Measurements from ENCODE around the gene AFP.
"Not testable (repeated sequence)": the region's sequence is repeated elsewhere in the genome, so short reads cannot be mapped to it uniquely, and the experiment has no call there.

Gene AFP

DNA sequence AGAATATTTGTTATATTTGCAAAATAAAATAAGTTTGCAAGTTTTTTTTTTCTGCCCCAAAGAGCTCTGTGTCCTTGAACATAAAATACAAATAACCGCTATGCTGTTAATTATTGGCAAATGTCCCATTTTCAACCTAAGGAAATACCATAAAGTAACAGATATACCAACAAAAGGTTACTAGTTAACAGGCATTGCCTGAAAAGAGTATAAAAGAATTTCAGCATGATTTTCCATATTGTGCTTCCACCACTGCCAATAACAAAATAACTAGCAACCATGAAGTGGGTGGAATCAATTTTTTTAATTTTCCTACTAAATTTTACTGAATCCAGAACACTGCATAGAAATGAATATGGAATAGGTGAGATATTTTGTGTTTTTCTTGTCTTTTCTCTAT, at the start of gene AFP:
AFP (plus strand) TSS at position 238 of the 400 bp plus-strand sequence; CDS start at position 280, 42 bp downstream.
- DNase-seq, result no peak

DNA sequence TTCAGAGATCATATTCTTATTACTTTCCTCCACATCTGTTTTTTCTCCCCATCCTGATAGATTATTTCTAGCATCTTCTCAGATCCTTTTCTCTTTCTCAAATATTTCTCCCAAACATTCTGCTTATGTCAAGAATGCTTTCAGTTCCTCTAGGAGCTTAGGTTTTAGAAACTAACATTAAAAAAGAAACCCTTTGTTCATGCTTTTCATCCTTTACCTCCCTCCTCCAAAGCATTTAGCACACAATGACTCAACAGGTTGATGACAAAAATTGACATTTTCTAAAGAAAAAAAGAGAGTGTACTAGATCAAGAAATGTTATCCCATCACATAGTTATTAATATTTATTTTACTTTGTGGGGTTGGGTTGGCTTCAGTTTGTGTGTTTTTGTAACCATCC, 48.5 kb upstream of the AFP start:
- no peak for DNase-seq

- no peak for DNase-seq
These were observed 47.1 kb upstream of the AFP start for GRCh38 chr4:73388887-73389286.

DNA sequence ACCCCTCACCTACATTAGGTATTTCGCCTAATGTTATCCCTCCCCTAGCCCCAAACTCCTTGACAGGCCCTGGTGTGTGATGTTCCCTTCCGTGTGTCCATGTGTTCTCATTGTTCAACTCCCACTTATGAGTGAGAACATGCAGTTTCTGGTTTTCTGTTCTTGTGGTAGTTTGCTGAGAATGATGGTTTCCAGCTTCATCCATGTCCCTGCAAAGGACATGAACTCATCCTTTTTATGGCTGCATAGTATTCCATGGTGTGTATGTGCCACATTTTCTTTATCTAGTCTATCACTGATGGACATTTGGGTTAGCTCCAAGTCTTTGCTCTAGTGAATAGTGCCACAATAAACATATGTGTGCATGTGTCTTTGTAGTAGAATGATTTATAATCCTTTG, 46.4 kb upstream of the AFP start:
- not testable (repeated sequence) for DNase-seq

- DNase-seq, result no peak
These were observed 44.2 kb upstream of the AFP start for GRCh38 chr4:73391774-73392173.

GRCh38 chr4:73392936-73393335, 43.1 kb upstream of the AFP start:
- peak; percentile 2 for DNase-seq

GRCh38 chr4:73396304-73396703, 39.7 kb upstream of the AFP start:
- no peak for DNase-seq

DNA sequence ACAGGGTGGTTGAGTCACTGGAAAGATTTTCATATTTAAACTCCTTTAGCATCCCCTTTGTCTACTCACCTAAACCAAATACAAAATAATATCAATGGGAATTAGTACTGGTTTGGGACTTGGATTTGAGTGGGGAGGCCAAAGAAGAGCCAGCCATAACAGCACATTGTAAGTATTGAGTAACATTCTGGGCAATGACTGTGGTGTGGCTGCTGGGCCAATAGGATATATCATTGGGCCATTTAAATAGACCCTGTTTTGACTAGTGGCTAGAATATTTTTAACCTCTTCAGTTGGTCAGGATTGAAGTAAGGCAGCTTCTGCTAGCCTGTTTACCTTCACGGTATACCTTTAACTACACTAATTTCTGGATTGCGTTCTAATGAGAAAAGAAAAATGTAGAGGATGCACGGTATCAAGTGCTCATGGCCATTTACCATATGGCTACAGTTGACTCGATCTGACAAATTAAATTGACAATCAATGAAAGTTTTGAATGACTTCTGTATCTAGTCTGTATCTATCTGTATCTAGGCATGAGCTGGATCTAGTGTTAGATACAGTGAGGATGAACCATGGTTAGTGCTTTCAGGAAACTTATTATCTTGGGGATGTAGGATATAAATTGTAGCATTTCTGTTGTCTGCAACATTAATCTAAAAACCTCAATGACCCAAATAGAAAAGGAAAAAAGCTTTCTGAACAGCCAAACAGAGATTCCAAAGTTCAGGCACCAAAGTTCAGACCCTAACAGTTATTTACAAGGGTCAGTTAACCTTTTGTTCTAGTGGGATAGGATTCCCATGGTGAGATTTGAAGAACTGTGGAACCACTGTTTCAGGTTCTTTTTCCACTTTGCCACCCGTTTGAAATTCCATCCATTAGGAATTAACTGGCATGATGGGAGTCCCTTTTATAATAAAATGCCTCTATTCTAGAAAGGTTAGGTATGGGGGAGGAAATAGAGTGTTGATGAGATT, 38.7 kb upstream of the AFP start:
- DNase-seq, result no peak

DNA sequence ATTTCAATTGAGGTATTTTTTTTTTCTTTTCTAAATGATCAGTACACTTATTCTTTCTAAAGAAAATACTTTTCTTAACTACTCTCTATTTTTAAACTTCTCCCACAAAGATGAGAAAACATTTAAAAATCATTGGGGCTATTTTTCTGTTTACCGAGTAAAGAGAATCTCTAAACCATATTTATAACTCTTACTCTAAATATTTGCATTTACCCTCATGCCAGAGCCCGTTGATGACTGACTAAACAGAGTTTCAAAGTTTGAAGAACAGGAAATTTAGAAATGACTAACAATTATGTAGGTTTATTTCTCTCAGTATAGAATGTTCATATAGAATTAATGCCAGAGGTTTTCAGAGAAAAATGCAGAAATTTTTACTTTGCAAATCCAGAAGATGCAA, 34.6 kb upstream of the AFP start:
- DNase-seq, result no peak

GRCh38 chr4:73404042-73404441, 32.0 kb upstream of the AFP start, which contains the start of gene ALB:
TSS of gene ALB (plus strand) at chr4:73404287. CDS start at chr4:73404328, 41 bp downstream.
- DNase-seq, result no peak

- DNase-seq, result no peak
These were observed 31.6 kb upstream of the AFP start for GRCh38 chr4:73404457-73404856.

- no peak for DNase-seq
These were observed 30.9 kb upstream of the AFP start for GRCh38 chr4:73405138-73405537.

GRCh38 chr4:73406548-73406875, 29.5 kb upstream of the AFP start:
- no peak for DNase-seq

- DNase-seq, result no peak
These were observed 28.8 kb upstream of the AFP start for GRCh38 chr4:73407227-73407673.

DNA sequence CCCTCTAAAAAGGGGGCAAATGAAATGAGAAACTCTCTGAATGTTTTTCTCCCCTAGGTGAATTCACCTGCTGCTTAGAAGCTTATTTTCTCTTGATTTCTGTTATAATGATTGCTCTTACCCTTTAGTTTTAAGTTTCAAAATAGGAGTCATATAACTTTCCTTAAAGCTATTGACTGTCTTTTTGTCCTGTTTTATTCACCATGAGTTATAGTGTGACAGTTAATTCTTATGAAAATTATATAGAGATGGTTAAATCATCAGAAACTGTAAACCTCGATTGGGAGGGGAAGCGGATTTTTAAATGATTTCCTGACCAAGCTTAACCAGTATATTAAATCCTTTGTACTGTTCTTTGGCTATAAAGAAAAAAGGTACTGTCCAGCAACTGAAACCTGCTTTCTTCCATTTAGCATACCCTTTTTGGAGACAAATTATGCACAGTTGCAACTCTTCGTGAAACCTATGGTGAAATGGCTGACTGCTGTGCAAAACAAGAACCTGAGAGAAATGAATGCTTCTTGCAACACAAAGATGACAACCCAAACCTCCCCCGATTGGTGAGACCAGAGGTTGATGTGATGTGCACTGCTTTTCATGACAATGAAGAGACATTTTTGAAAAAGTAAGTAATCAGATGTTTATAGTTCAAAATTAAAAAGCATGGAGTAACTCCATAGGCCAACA, 27.7 kb upstream of the AFP start:
- DNase-seq, result no peak

- DNase-seq, result no peak
These were observed 26.8 kb upstream of the AFP start for GRCh38 chr4:73409012-73409862.

DNA sequence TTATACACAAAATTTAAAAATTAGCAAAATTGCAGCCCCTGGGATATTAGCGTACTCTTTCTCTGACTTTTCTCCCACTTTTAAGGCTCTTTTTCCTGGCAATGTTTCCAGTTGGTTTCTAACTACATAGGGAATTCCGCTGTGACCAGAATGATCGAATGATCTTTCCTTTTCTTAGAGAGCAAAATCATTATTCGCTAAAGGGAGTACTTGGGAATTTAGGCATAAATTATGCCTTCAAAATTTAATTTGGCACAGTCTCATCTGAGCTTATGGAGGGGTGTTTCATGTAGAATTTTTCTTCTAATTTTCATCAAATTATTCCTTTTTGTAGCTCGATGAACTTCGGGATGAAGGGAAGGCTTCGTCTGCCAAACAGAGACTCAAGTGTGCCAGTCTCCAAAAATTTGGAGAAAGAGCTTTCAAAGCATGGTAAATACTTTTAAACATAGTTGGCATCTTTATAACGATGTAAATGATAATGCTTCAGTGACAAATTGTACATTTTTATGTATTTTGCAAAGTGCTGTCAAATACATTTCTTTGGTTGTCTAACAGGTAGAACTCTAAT, 26.0 kb upstream of the AFP start:
- DNase-seq, result no peak

DNA sequence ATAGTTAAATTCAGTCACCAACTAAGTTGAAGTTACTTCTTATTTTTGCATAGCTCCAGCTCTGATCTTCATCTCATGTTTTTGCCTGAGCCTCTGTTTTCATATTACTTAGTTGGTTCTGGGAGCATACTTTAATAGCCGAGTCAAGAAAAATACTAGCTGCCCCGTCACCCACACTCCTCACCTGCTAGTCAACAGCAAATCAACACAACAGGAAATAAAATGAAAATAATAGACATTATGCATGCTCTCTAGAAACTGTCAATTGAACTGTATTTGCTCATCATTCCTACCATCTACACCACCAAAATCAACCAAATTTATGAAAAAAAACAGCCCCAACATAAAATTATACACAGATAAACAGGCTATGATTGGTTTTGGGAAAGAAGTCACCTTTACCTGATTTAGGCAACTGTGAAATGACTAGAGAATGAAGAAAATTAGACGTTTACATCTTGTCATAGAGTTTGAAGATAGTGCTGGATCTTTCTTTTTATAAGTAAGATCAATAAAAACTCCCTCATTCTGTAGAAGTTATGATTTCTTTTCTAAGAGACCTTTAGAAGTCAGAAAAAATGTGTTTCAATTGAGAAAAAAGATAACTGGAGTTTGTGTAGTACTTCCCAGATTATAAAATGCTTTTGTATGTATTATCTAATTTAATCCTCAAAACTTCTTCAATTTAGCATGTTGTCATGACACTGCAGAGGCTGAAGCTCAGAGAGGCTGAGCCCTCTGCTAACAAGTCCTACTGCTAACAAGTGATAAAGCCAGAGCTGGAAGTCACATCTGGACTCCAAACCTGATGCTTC, 24.9 kb upstream of the AFP start:
- DNase-seq, result no peak

DNA sequence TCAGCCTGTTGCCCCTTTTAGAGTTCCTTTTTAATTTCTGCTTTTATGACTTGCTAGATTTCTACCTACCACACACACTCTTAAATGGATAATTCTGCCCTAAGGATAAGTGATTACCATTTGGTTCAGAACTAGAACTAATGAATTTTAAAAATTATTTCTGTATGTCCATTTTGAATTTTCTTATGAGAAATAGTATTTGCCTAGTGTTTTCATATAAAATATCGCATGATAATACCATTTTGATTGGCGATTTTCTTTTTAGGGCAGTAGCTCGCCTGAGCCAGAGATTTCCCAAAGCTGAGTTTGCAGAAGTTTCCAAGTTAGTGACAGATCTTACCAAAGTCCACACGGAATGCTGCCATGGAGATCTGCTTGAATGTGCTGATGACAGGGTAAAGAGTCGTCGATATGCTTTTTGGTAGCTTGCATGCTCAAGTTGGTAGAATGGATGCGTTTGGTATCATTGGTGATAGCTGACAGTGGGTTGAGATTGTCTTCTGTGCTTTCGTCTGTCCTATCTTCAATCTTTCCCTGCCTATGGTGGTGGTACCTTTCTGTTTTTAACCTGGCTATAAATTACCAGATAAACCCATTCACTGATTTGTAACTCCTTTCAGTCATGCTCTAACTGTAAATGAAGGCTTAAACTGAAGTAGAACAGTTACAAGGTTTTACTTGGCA, 24.1 kb upstream of the AFP start:
- DNase-seq, result no peak

- DNase-seq, result no peak
These were observed 22.7 kb upstream of the AFP start for GRCh38 chr4:73413294-73413755.

DNA sequence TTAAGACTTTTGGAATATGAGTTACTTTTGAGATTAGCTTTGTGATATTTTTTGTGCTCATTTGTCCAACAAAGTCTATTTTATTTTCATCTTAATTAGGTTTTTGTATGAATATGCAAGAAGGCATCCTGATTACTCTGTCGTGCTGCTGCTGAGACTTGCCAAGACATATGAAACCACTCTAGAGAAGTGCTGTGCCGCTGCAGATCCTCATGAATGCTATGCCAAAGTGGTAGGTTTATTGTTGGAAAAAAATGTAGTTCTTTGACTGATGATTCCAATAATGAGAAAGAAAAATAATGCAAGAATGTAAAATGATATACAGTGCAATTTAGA, 21.1 kb upstream of the AFP start:
- DNase-seq, result no peak

All from eye (tissue), 1 donor.